Panc1 (cell line): Measurements from ENCODE around the gene RAPGEF3. TPM values are rescaled to one million over a fixed set of nuclear protein-coding genes. Genes with fewer than 3 reads are reported as not detected.

Experiments used
- ATAC-seq: fragments of 200-7000 bp; cut with Tn5 transposase; 2 replicates; pipeline ENCODE4 v1.9.1; 2020; ENCODE audit warnings: mild to moderate bottlenecking, moderate library complexity
- BruUV-seq: library from RNA; stranded (reverse); fragments of 400-500 nt; replicated peaks from 2 replicates; lab custom pipeline; 2021; lab: Mats Ljungman, UMichigan
- CTCF ChIA-PET: fragments of 300-600 bp; sonication (Branson Sonifier 250); formaldehyde crosslinking; loops from one replicate; lab custom pipeline; 2022; ENCODE audit warnings: antibody characterized with exemption; lab: Charles Lee
- POLR2A ChIA-PET: fragments of 300-600 bp; sonication (Branson Sonifier 250); formaldehyde crosslinking; loops from one replicate; lab custom pipeline; 2022; ENCODE audit warnings: antibody characterized with exemption; lab: Charles Lee
- DNase-seq: peaks from one replicate; pipeline ENCODE4 v3.0.0-alpha.2; 2010; ENCODE audit warnings: low read depth, low spot score
- H3K27ac ChIP-seq: 2 replicates; pipeline ENCODE4 v1.5.1; 2011; ENCODE audit warnings: mild to moderate bottlenecking, low read length, inconsistent platforms
- H3K27me3 ChIP-seq: fragments of 200-500 bp; sonication (Bioruptor generic); 2 replicates; pipeline ENCODE4 v1.6.0; 2014; ENCODE audit warnings: low read length, inconsistent platforms; ENCODE audit not compliant: control insufficient read depth, insufficient read depth
- H3K36me3 ChIP-seq: fragments of 200-500 bp; sonication (Bioruptor generic); 2 replicates; pipeline ENCODE4 v1.5.1; 2014; ENCODE audit warnings: inconsistent platforms, mild to moderate bottlenecking, low read length, moderate library complexity; ENCODE audit not compliant: control insufficient read depth, insufficient read depth
- H3K4me1 ChIP-seq: 2 replicates; pipeline ENCODE4 v1.5.1; 2011; ENCODE audit warnings: inconsistent platforms, mild to moderate bottlenecking, low read length, moderate library complexity; ENCODE audit not compliant: control insufficient read depth, insufficient read depth
- H3K4me3 ChIP-seq, 2 experiments: 2 replicates each; pipeline ENCODE4 v1.5.1; 2011 to 2012; ENCODE audit warnings: low read depth in 2 of 2, low read length in 2 of 2, mild to moderate bottlenecking in 2 of 2, inconsistent platforms in 1 of 2, moderate library complexity in 1 of 2
- H3K9me3 ChIP-seq: fragments of 200-500 bp; sonication (Bioruptor generic); 2 replicates; pipeline ENCODE4 v1.5.1; 2014; ENCODE audit warnings: low read depth, mild to moderate bottlenecking, inconsistent platforms, low read length, moderate library complexity; ENCODE audit not compliant: control insufficient read depth, insufficient read depth
- POLR2AphosphoS5 ChIP-seq: IDR thresholded peaks from 2 replicates; pipeline ENCODE4 v1.6.1; 2012; ENCODE audit warnings: mild to moderate bottlenecking, low read depth, low read length, moderate library complexity
- SIN3A ChIP-seq: IDR thresholded peaks from 2 replicates; pipeline ENCODE4 v1.6.1; 2012; ENCODE audit warnings: low read depth, mild to moderate bottlenecking, low read length, moderate library complexity, borderline replicate concordance; ENCODE audit not compliant: insufficient read depth
- TCF7L2 ChIP-seq: IDR thresholded peaks from 2 replicates; pipeline ENCODE4 v1.6.1; 2011; ENCODE audit warnings: mild to moderate bottlenecking, low read depth, low read length, inconsistent platforms
- in situ Hi-C: cut with HindIII; loops from 2 replicates; pipeline ENCODE4 v1.10.0; 2016; ENCODE audit warnings: low sequenced_read_pairs, low pct_unique_long_range_greater_than_20kb
- intact Hi-C: fragments of 100-400 bp; cut with micrococcal nuclease; formaldehyde crosslinking; loops from one replicate; pipeline ENCODE4 v1.10.0; 2022; ENCODE audit not compliant: unreplicated experiment
- total RNA-seq: library from RNA; stranded (reverse); gene quantifications from one replicate; pipeline ENCODE4 v1.2.1, GENCODE V29; 2021; ENCODE audit not compliant: unreplicated experiment
- TF ChIP-seq, protein P1 (sequence below), 2 experiments: IDR thresholded peaks; 2 replicates each; pipeline ENCODE4 v1.6.1; 2011 to 2012; ENCODE audit warnings: low read depth in 2 of 2, control low read depth in 1 of 2, low read length in 1 of 2, mild to moderate bottlenecking in 1 of 2, moderate library complexity in 1 of 2; ENCODE audit not compliant: insufficient read depth in 1 of 2
- TF ChIP-seq, protein P2 (sequence below): fragments of 450-650 bp; IDR thresholded peaks from 2 replicates; pipeline ENCODE4 v1.5.1; 2017; ENCODE audit warnings: mild to moderate bottlenecking

RAPGEF3 gene
- total RNA-seq, 1 experiment from 2014 or later, result 5.8 TPM

- H3K4me1 ChIP-seq, result no peaks in the 10 kb centered on the region
- no peaks in the 10 kb centered on the region for H3K27me3 ChIP-seq
- H3K9me3 ChIP-seq, result no peaks in the 10 kb centered on the region
- H3K27ac ChIP-seq, result no peak overlapping the region
- ChIA-PET CTCF (no interaction called here), POLR2A (no interaction called here)
- in situ Hi-C loops, result no loop called here
- no peak overlapping the region for H3K4me3 ChIP-seq
- no TSS peak for BruUV-seq
- DNase-seq (no peak), ATAC-seq (no peak)
- intact Hi-C loops, result no loop called here
- peaks cover 9% of the 10 kb centered on the region; the same call in 1 of the 2 replicates for H3K36me3 ChIP-seq
- no peak for TF ChIP-seq SIN3A
- TF ChIP-seq POLR2AphosphoS5, result no peak
- TF ChIP-seq, protein P1, sequence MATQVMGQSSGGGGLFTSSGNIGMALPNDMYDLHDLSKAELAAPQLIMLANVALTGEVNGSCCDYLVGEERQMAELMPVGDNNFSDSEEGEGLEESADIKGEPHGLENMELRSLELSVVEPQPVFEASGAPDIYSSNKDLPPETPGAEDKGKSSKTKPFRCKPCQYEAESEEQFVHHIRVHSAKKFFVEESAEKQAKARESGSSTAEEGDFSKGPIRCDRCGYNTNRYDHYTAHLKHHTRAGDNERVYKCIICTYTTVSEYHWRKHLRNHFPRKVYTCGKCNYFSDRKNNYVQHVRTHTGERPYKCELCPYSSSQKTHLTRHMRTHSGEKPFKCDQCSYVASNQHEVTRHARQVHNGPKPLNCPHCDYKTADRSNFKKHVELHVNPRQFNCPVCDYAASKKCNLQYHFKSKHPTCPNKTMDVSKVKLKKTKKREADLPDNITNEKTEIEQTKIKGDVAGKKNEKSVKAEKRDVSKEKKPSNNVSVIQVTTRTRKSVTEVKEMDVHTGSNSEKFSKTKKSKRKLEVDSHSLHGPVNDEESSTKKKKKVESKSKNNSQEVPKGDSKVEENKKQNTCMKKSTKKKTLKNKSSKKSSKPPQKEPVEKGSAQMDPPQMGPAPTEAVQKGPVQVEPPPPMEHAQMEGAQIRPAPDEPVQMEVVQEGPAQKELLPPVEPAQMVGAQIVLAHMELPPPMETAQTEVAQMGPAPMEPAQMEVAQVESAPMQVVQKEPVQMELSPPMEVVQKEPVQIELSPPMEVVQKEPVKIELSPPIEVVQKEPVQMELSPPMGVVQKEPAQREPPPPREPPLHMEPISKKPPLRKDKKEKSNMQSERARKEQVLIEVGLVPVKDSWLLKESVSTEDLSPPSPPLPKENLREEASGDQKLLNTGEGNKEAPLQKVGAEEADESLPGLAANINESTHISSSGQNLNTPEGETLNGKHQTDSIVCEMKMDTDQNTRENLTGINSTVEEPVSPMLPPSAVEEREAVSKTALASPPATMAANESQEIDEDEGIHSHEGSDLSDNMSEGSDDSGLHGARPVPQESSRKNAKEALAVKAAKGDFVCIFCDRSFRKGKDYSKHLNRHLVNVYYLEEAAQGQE (IDR thresholded peaks at IDR 0.05; ENCODE audit: insufficient read depth in 1 of 2, low read depth in 2 of 2, low read length in 1 of 2), result no peak
- no peak for TF ChIP-seq TCF7L2
- TF ChIP-seq, protein P2, sequence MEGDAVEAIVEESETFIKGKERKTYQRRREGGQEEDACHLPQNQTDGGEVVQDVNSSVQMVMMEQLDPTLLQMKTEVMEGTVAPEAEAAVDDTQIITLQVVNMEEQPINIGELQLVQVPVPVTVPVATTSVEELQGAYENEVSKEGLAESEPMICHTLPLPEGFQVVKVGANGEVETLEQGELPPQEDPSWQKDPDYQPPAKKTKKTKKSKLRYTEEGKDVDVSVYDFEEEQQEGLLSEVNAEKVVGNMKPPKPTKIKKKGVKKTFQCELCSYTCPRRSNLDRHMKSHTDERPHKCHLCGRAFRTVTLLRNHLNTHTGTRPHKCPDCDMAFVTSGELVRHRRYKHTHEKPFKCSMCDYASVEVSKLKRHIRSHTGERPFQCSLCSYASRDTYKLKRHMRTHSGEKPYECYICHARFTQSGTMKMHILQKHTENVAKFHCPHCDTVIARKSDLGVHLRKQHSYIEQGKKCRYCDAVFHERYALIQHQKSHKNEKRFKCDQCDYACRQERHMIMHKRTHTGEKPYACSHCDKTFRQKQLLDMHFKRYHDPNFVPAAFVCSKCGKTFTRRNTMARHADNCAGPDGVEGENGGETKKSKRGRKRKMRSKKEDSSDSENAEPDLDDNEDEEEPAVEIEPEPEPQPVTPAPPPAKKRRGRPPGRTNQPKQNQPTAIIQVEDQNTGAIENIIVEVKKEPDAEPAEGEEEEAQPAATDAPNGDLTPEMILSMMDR, result no peak
Measured at GRCh38 chr12:47790676-47791350, 32.1 kb upstream of the RAPGEF3 start.

- CTCF ChIA-PET, result interaction anchor here (1.0 kb wide), 1 partner anchor 49 kb away, joined by 5 read pairs; no protein-coding TSS in a partner anchor
- H3K9me3 ChIP-seq, result no peaks in the 10 kb centered on the region
- in situ Hi-C loops (no loop called here), intact Hi-C loops (no loop called here)
- DNase-seq (no peak), ATAC-seq (no peak)
- H3K27ac ChIP-seq, result no peak overlapping the region
- no TSS peak for BruUV-seq
- H3K4me1 ChIP-seq, result no peaks in the 10 kb centered on the region
- H3K4me3 ChIP-seq, result no peak overlapping the region
- H3K27me3 ChIP-seq, result no peaks in the 10 kb centered on the region
- peaks cover 9% of the 10 kb centered on the region; the same call in 1 of the 2 replicates for H3K36me3 ChIP-seq
- POLR2A ChIA-PET, result interaction anchor here (0.6 kb wide), 1 partner anchor 73 kb away, joined by 4 read pairs; no protein-coding TSS in a partner anchor
- TF ChIP-seq, protein P1 (IDR thresholded peaks at IDR 0.05; ENCODE audit: insufficient read depth in 1 of 2, low read depth in 2 of 2, low read length in 1 of 2), result no peak
- TF ChIP-seq SIN3A (no peak), TCF7L2 (no peak), POLR2AphosphoS5 (no peak)
- TF ChIP-seq, protein P2, result no peak
Measured at GRCh38 chr12:47789712-47790489, 31.2 kb upstream of the RAPGEF3 start.
